Tongue (tissue), 3 donors: Measurements from ENCODE around the gene MTMR12. TPM values are rescaled to one million over a fixed set of nuclear protein-coding genes. Genes with fewer than 3 reads are reported as not detected.

ENCODE experiments used
- DNase-seq: peaks from one replicate; pipeline ENCODE4 v3.0.0-alpha.2; 2015
- small RNA-seq: library from RNA; depleted of rRNA; stranded (forward); fragments of <200 nt; gene quantifications from one replicate; pipeline ENCODE3, GENCODE V24; 2014; ENCODE audit warnings: low replicate concordance
- total RNA-seq: library from RNA; depleted of rRNA; stranded (reverse); fragments of >200 nt; gene quantifications from one replicate; pipeline ENCODE4 v1.2.3, GENCODE V29; 2014

Gene MTMR12
- total RNA-seq, 1 donor from 2014 or later, result 26.0 TPM

- DNase-seq, result peak; percentile 90
Observed at GRCh38 chr5:32190095-32190494, 122.6 kb downstream of the MTMR12 start.

- DNase-seq, result no peak
Observed at GRCh38 chr5:32187675-32188074, 125.1 kb downstream of the MTMR12 start.

- DNase-seq, result no peak
Observed at GRCh38 chr5:32182463-32183063, 130.2 kb downstream of the MTMR12 start.

Small RNA genes lying within 50 kb of the gene (small RNA-seq; reads per million reads assigned to genes)
- gene RNU6-1079P (not detected), gene RNU6-378P (not detected)

Other genes starting within 250 kb of the MTMR12 start
- gene GOLPH3, start 138.6 kb downstream of the MTMR12 start, total RNA-seq, result 64.6 TPM
- 93.9 TPM for gene ZFR, start 131.8 kb upstream of the MTMR12 start, total RNA-seq